ENCODE data around the gene SYNDIG1. TPM values are rescaled to one million over a fixed set of nuclear protein-coding genes. Genes with fewer than 3 reads are reported as not detected.

The SYNDIG1 gene
- not detected for total RNA-seq

DNA sequence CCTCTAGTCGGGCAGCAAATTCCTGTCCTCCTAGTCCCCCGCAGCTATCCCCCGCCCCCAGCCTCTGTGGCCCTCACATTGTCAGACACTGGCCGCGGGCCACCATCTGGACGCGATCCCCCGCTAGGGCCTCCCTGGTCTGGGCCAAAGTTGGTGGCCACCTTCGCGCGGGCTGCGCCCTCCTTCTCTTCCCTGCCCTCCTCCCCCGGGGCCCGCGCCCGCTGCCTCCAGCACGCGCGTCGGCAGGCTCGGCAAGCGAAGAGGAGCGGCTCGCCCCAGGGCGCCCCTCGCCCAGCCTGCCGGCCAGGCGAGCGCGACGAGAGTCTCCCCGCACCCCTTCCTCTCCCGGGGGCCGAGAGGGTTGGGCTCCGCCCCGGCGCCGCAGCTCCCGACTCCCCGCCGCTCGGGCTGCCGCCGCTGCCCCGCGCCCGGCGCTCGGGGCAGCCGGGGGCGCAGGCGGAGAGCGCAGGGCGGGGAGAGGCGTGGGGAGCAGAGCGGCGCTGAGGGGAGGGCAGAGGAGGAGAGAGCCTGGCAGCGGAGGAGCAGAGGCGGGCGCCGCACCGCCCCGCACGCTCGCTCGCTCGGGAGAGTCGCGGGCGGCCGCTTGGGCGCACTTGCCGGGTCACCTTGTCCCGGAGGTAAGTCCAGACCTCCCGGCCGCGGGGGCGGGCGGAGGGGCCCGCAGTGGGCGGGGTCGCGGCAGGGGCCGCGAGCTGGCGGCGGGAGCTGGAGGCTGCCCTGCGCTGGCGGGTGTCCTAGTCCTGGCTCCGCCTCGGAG, at the start of gene SYNDIG1:
Gene SYNDIG1 (plus strand): TSS at position 514 of the 778 bp plus-strand sequence. CDS start 73,469 bp downstream, outside the sequence.
- Mint-ChIP-seq H3K4me1 (ENCODE audit: low read depth) (peaks cover 9% of the 10 kb centered on the region), H3K36me3 (ENCODE audit: insufficient read depth) (no peaks in the 10 kb centered on the region), H3K4me3 (no peak within 1 kb of the TSS), H3K27me3 (ENCODE audit: low read depth) (peaks cover 57% of the 10 kb centered on the region), H3K9me3 (no peaks in the 10 kb centered on the region)
- ATAC-seq (peak; percentile 48 to 49), DNase-seq (no peak)

DNA sequence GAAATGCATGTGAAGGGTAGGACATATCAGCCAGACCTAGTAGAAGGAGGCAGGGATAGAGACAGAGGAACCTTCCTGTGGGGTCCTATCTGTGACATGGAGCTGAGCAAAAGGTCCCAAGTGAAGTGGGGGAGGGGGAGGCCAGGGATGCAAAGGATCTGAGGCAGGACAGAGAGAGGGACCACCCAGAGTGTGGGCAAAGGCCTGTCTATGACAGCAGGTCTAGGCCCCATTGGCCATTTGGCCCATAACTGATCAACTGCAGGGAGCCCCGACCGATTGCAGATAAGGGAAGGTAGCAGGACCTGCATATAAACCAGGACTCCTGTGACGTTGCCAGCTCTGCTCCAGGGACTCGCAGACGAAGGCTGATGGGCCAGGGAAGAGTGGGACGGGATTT, 49.6 kb upstream of the SYNDIG1 start:
- Mint-ChIP-seq H3K9me3 (peaks cover 19% of the 10 kb centered on the region), H3K4me1 (ENCODE audit: low read depth) (no peaks in the 10 kb centered on the region), H3K27me3 (ENCODE audit: low read depth) (no peaks in the 10 kb centered on the region), H3K36me3 (ENCODE audit: insufficient read depth) (no peaks in the 10 kb centered on the region), H3K4me3 (no peak overlapping the region)
- ATAC-seq (no peak), DNase-seq (no peak)

DNA sequence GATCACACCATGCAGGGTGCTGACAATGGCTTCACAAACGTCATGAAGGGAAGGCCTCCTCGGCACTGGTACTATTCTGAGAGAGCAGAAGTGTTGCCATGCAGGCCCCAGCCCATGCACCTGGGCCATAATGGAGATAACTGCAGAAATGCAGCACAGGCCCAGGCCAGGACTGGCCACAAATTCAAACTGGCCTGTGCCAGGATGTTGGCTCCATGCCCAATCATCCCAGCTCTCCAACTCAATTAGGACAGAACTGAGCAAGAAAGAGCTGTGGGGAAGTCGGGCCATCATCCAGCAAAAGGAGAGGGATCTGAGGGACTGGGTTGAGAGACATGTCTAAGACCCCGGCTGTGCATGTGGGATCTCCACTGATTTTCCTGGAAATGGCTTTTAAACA, 48.9 kb upstream of the SYNDIG1 start:
- Mint-ChIP-seq H3K27me3 (ENCODE audit: low read depth) (no peaks in the 10 kb centered on the region), H3K4me3 (no peak overlapping the region), H3K4me1 (ENCODE audit: low read depth) (no peaks in the 10 kb centered on the region), H3K9me3 (peaks cover 14% of the 10 kb centered on the region), H3K36me3 (ENCODE audit: insufficient read depth) (no peaks in the 10 kb centered on the region)
- no peak for ATAC-seq
- no peak for DNase-seq

DNA sequence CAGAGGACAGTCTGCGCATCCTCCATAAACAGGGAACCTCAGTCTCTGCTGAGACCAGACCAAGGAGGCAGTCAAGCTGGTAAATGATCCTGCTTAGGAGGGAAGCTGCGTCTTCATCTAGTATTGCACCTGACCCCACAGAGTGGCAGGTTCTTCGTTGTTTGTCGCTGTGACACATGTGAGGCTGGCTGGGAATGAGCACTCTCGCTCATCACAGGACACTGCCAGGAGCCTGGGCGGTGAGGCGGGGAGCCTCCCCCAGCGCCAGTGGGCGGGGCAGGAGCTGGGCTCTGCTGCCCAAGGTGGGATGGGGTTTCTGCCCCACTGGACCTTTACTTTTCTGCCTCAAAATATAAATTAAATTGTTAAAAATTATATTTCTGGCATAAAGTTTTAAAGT, 48.4 kb upstream of the SYNDIG1 start:
- no peaks in the 10 kb centered on the region for H3K36me3 Mint-ChIP-seq (ENCODE audit: insufficient read depth)
- no peaks in the 10 kb centered on the region for H3K4me1 Mint-ChIP-seq (ENCODE audit: low read depth)
- DNase-seq = no peak
- H3K4me3 Mint-ChIP-seq = no peak overlapping the region
- peaks cover 10% of the 10 kb centered on the region for H3K9me3 Mint-ChIP-seq
- ATAC-seq = no peak
- no peaks in the 10 kb centered on the region for H3K27me3 Mint-ChIP-seq (ENCODE audit: low read depth)

DNA sequence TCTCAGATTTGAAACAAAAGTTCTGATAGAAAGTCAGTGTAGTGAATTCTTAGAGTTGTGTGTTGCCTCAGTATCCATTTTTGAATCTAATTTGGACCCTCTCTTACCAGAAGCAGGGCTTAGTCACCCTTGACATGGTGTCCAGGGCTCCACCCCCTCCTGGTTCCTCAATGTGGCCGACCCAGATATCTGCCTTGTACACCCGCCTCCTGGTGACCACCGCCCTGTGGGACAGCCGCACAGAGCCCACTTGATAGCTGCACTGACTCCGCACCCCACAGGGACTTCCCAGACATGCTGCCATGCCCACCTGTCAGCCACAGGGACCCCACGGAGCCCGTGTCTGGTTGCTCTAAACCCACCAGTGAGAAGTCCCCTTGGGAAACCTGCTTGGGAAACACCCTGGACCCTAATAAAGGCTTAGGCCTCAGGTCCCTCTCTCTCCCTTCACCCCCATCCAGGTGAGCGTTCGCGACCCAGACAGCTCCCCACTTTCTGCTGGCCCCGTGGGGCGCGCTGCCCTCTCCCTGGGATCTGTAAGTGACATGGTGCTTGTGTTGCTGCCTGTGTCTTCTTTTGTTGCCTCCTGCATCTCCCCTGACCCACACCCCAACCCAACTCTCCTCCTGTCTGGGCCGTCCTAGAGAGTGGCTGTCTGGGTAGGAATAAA, 47.2 kb upstream of the SYNDIG1 start:
- Mint-ChIP-seq H3K27me3 (ENCODE audit: low read depth) (no peaks in the 10 kb centered on the region), H3K9me3 (no peaks in the 10 kb centered on the region), H3K4me3 (no peak overlapping the region), H3K4me1 (ENCODE audit: low read depth) (no peaks in the 10 kb centered on the region), H3K36me3 (ENCODE audit: insufficient read depth) (no peaks in the 10 kb centered on the region)
- ATAC-seq (no peak), DNase-seq (no peak)

DNA sequence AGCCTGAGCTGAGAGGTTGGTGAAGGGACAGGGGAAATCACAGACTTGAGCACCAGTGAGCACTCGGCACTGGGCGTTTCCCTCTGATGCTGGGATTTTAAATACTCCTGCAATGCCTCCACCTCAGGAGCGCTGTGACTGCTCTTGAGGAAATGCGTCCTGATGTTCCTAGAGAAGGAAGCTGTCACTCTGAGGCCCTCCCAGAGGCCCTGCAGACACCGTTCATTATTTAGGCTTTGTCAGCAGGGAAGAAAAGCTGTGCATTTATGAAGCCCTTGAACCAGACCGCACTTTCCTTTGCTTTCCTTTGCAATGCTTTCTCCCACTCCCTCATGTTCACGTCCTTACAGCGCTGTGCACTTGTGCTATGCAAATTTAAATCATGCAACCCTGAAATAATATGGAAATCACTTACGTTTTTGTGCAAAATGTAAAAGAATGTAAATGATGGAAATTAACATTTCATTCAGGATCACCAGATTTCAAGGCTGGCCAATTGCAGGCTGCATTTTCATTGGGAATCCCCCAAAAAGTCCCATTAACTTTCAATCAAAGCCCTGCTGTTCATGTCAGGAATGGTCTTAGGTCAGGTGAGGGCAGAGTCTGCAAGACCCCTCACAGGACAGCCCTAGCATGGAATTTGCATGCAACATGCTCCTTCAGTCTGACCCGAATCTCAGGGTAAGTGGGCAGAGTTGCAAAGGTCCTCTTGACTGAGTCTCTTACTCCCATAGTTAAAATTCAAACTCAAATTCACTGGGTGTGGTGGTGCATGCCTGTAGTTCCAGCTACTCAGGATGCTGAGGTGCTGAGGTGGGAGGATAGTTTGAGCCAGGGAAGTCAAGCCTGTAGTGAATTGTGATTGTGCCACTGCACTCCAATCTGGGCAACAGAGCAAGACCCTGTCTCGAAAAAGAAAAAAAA, 45.8 kb upstream of the SYNDIG1 start:
- Mint-ChIP-seq H3K27me3 (ENCODE audit: low read depth) (peaks cover 2% of the 10 kb centered on the region), H3K4me1 (ENCODE audit: low read depth) (no peaks in the 10 kb centered on the region)

DNA sequence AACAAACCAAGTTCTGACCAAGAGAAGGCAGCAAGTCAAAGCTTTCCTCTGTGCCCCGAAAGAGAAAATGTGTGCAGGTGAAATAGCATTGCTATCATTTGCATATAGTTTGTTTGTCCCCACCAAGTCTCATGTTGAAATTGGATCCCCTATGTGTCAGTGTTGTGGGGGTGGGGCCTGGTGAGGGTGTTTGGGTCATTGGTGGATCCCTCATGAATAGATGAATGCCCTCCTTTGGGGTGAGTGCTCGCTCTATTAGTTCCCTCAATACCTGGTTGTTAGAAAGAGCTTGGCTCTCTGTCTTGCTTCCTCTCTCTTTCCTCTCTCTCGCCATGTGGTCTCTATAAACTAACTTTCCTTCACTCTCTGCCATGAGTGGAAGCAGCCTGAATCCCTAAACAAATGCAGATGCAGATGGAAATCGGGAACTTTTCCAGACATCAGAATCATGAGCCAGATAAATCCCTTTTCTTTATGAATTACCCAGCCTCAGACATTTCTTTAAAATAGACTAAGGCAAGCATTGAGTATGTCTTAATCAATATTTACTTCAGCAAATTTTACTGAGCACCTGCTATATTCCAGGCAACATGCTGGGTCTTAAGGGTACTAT, 43.8 kb upstream of the SYNDIG1 start:
- no peaks in the 10 kb centered on the region for H3K4me1 Mint-ChIP-seq (ENCODE audit: low read depth)
- H3K36me3 Mint-ChIP-seq (ENCODE audit: insufficient read depth) = no peaks in the 10 kb centered on the region
- no peak overlapping the region for H3K4me3 Mint-ChIP-seq
- DNase-seq = no peak
- ATAC-seq = no peak
- peaks cover 3% of the 10 kb centered on the region for H3K27me3 Mint-ChIP-seq (ENCODE audit: low read depth)
- no peaks in the 10 kb centered on the region for H3K9me3 Mint-ChIP-seq

More for the DNA sequence above, 45.8 kb upstream of the SYNDIG1 start:
- DNase-seq (no peak), ATAC-seq (no peak)
- H3K4me3 Mint-ChIP-seq = no peak overlapping the region
- no peaks in the 10 kb centered on the region for H3K9me3 Mint-ChIP-seq
- H3K36me3 Mint-ChIP-seq (ENCODE audit: insufficient read depth) = no peaks in the 10 kb centered on the region

DNA sequence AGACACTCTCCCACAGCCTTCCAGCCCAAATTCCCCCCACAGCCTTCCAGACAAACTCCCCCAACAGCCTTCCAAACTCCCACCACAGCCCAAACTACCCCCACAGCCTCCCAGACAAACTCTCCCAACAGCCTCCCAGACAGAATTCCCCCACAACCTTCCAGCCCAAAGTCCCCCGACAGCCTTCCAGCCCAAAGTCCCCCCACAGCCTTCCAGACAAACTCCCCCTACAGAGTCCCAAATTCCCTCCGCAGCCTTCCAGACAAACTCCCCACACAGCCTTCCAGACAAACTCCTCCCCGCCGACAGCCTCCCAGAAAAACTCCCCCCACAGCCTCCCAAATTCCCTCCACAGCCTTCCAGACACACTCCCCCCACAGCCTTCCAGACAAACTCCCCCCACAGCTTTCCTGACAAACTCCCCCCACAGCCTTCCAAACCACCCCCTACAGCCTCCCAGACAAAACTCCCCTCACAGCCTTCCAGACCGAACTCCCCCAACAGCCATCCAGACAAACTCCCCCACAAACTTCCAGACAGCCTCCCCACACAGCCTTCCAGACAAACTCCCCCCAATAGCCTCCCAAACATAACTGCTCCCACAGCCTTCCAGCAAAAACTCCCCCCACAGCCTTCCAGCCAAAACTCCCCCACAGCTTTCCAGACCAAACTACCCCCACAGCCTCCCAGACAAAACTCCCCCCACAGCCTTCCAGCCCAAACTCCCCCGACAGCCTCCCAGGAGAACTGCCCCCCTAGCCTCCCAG, 38.0 kb upstream of the SYNDIG1 start:
- Mint-ChIP-seq H3K4me1 (ENCODE audit: low read depth) (no peaks in the 10 kb centered on the region), H3K4me3 (no peak overlapping the region), H3K36me3 (ENCODE audit: insufficient read depth) (no peaks in the 10 kb centered on the region), H3K9me3 (no peaks in the 10 kb centered on the region), H3K27me3 (ENCODE audit: low read depth) (peaks cover 3% of the 10 kb centered on the region)
- ATAC-seq (no peak), DNase-seq (no peak)

DNA sequence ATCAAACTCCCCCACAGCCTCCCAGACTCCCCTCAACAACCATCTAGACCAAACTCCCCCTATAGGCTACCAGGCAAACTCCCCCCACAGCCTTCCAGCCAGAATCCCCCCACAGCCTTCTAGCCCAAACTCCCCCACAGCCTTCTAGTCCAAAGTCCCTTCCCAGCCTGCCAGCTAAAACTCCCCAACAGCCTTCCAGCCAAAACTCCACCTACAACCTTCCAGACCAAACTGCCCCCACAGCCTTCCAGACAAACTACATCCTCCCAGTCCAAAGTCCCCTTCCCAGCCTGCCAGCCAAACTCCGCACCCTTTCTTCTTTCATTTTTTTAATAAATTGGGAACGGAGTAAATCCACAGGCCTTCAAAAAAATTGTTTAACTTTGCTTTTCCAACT, 37.4 kb upstream of the SYNDIG1 start:
- no peak for ATAC-seq
- Mint-ChIP-seq H3K4me1 (ENCODE audit: low read depth) (no peaks in the 10 kb centered on the region), H3K4me3 (no peak overlapping the region), H3K36me3 (ENCODE audit: insufficient read depth) (no peaks in the 10 kb centered on the region), H3K27me3 (ENCODE audit: low read depth) (peaks cover 3% of the 10 kb centered on the region), H3K9me3 (no peaks in the 10 kb centered on the region)
- DNase-seq = no peak

DNA sequence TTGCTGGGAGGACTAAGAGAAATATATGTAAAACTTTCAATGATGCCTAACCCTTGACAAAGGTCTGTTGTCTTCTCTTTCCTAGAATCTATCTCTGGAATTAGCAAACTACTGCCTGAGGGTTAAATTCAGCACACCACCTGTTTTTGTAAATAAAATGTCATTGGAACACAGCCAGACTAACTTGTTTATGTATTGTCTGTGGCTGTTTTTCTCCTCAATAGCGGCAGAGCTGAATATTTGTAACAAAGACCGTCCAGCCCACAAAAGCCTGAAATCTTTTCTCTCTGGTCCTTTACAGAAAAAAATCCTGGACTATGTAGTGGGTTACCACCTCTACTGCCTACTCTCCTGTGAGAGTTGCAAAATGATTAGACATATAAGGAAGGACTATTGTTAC, 33.3 kb upstream of the SYNDIG1 start:
- Mint-ChIP-seq H3K4me1 (ENCODE audit: low read depth) (no peaks in the 10 kb centered on the region), H3K4me3 (no peak overlapping the region), H3K9me3 (no peaks in the 10 kb centered on the region), H3K36me3 (ENCODE audit: insufficient read depth) (no peaks in the 10 kb centered on the region), H3K27me3 (ENCODE audit: low read depth) (no peaks in the 10 kb centered on the region)
- ATAC-seq (no peak), DNase-seq (no peak)

DNA sequence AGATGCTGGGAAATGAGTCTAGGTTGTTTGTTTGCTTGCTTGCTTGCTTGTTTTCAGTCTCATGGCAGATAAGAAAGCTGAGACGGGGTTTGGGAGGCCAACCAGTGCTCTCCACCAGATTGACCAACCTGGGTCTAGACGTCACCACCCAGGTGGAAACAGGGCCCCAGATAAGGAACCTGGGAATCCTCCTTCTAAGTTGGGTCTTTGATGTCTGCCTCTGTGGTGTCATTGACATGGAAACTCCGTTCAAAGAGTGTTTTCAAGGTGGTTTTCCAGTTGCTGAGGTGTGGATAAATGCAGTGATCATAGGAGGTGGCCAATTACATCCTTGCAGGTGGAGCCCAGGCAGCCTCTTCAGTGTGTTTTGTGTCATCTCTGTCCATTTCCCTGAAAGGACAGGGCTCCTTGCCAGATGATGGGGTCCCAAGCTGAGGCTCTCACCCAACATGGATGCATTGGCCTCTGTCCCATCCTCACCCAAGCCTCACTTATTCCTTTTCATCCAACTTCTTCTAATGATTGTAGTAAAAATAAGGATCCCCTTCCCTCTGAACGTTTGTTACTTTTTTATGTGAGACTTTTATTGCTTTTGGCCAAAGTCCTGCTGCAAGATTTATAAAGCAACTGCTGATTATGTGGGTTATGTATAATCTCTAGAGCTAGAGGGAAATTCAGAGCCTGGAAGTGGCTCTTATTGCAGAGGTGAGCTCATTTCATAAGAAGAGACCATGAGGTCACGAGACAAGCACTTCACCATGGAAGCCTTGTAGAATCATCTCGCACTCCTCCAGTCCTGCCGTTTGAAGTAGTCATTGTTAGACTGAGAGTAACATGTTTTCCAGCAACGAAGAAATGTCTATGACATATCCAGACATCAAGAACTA, 32.0 kb upstream of the SYNDIG1 start:
- no peak for ATAC-seq
- DNase-seq = no peak
- Mint-ChIP-seq H3K27me3 (ENCODE audit: low read depth) (no peaks in the 10 kb centered on the region), H3K9me3 (no peaks in the 10 kb centered on the region), H3K4me1 (ENCODE audit: low read depth) (no peaks in the 10 kb centered on the region), H3K4me3 (no peak overlapping the region), H3K36me3 (ENCODE audit: insufficient read depth) (no peaks in the 10 kb centered on the region)

DNA sequence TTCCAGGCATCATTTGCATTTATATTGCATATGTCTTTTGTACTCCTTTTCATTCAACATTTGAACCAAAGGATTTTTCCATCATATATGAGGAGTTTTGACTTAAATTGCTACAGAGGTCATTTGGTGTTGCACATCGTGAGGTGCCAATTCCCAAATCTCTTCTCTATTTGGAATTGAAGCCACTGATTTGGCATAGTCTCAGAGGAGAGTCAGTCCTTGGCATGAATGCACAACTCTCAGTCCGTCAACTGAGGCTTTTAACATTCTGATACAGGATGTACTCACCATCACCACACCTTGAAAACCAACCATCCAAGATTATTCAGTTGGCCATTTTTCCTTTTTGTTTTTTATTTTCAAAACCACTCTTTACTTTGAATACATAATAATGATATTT, 31.1 kb upstream of the SYNDIG1 start:
- Mint-ChIP-seq H3K9me3 (no peaks in the 10 kb centered on the region), H3K4me3 (no peak overlapping the region), H3K4me1 (ENCODE audit: low read depth) (no peaks in the 10 kb centered on the region), H3K36me3 (ENCODE audit: insufficient read depth) (no peaks in the 10 kb centered on the region), H3K27me3 (ENCODE audit: low read depth) (no peaks in the 10 kb centered on the region)
- ATAC-seq (no peak), DNase-seq (no peak)

All from activated T-cell treated with anti-CD3 and anti-CD28 coated beads, Interleukin-2, amount 50 U/mL, for 4 hours (primary cell).